Karpas-422 (cell line): ENCODE results near the gene SPECC1. TPM values are rescaled to one million over a fixed set of nuclear protein-coding genes. Genes with fewer than 3 reads are reported as not detected.
"Not testable (repeated sequence)": the region's sequence is repeated elsewhere in the genome, so short reads cannot be mapped to it uniquely, and the experiment has no call there.

ENCODE experiments used
- DNase-seq: peaks from one replicate; pipeline ENCODE4 v3.0.0-alpha.2; 2015
- H2AFZ ChIP-seq: fragments of 200-600 bp; sonication (generic); 2 replicates; pipeline ENCODE4 v1.6.1; 2014; ENCODE audit warnings: antibody characterized with exemption, low read length, mixed read lengths
- H3K27ac ChIP-seq: fragments of 200-600 bp; sonication (generic); 2 replicates; pipeline ENCODE4 v1.5.1; 2014; ENCODE audit warnings: mild to moderate bottlenecking, low read length, moderate library complexity
- H3K27me3 ChIP-seq: fragments of 200-600 bp; sonication (generic); 2 replicates; pipeline ENCODE4 v1.6.1; 2014; ENCODE audit warnings: low read length, mixed read lengths
- H3K36me3 ChIP-seq: fragments of 200-600 bp; sonication (generic); 2 replicates; pipeline ENCODE4 v1.6.1; 2014; ENCODE audit warnings: low read length, mixed read lengths; ENCODE audit not compliant: insufficient read depth
- H3K4me1 ChIP-seq: fragments of 200-600 bp; sonication (generic); 2 replicates; pipeline ENCODE4 v1.6.1; 2014; ENCODE audit warnings: mild to moderate bottlenecking, low read length, mixed read lengths
- H3K4me2 ChIP-seq: fragments of 200-600 bp; sonication (generic); 2 replicates; pipeline ENCODE4 v1.6.1; 2014; ENCODE audit warnings: low read length, low read depth, mild to moderate bottlenecking; ENCODE audit not compliant: poor library complexity, severe bottlenecking
- H3K4me3 ChIP-seq: fragments of 200-600 bp; sonication (generic); 2 replicates; pipeline ENCODE4 v1.5.1; 2014; ENCODE audit warnings: mild to moderate bottlenecking, antibody characterized with exemption, low read length, mixed read lengths
- H3K79me2 ChIP-seq: fragments of 200-600 bp; sonication (generic); 2 replicates; pipeline ENCODE4 v1.6.1; 2014; ENCODE audit warnings: mild to moderate bottlenecking, low read length, mixed read lengths
- H3K9ac ChIP-seq: fragments of 200-600 bp; sonication (generic); 2 replicates; pipeline ENCODE4 v1.6.0; 2014; ENCODE audit warnings: low read length
- H3K9me2 ChIP-seq: fragments of 200-600 bp; sonication (generic), shearing (Covaris generic); replicated peaks from 2 replicates; pipeline ENCODE4 v1.6.0; 2014; ENCODE audit warnings: mild to moderate bottlenecking, low read length, moderate library complexity; ENCODE audit not compliant: insufficient read depth
- H3K9me3 ChIP-seq: fragments of 300-700, 200-600 bp; sonication (generic); 2 replicates; pipeline ENCODE4 v1.6.1; 2014; ENCODE audit warnings: low read length, mixed read lengths
- H4K20me1 ChIP-seq: fragments of 200-600 bp; sonication (generic); 2 replicates; pipeline ENCODE4 v1.6.1; 2014; ENCODE audit warnings: mild to moderate bottlenecking, antibody characterized with exemption, low read length, low read depth; ENCODE audit not compliant: insufficient read depth
- total RNA-seq: library from RNA; depleted of rRNA; stranded (reverse); fragments of >200 nt; shearing (Covaris generic); gene quantifications from 2 replicates; pipeline ENCODE4 v1.2.3, GENCODE V29; 2014; ENCODE audit warnings: low replicate concordance

SPECC1 gene
- total RNA-seq, 1 experiment from 2014 or later: not detected

DNA sequence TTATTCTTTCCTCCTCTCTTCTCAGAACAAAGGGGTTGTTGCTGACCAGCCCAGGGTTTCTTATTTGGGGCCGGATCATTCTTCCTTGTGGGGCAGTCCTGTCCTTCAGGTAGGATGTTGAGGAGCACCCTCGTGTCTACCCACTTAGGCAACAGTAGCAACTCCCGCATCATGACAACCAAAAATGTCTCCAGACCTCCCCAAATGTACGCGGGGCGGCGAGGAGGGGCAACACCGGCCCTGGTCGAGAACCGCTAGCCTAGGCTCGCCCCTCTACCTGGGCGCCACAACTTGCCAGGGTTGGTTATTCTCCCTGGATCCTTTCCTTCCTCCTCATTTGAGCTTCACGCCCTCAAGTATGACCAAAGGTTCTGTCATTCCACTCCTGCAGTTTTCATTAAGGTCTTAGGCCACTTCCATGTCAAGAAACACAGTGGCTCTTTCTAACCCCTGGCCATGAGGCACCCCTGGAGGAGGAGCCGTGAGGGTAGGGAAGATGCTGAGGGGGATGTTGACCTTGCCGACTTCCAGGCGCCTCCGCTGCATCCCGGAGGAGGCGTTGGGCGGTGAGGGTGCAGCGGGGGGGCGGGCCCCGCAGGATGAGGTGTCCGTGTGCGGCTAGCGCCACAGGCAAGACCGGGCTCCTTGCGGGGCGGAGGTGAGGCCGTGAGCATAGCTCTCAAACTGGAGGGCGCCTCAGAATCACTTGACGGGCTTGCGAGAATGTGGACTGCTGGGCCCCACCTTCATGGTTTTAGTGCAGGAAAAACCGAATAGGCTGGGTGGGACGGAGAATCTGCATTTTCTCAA is 712 bp upstream of the SPECC1 start:
- H4K20me1 ChIP-seq: no peaks in the 10 kb centered on the region
- no peaks in the 10 kb centered on the region for H3K9me2 ChIP-seq
- H3K9me3 ChIP-seq: no peaks in the 10 kb centered on the region
- peak overlapping the region; percentile 61 for H3K4me2 ChIP-seq
- H3K4me3 ChIP-seq: peak overlapping the region; percentile 47; the same call in 1 of the 2 replicates
- peak overlapping the region; percentile 92; the same call in 1 of the 2 replicates for H2AFZ ChIP-seq
- no peak for DNase-seq
- H3K79me2 ChIP-seq: no peaks in the 10 kb centered on the region
- H3K36me3 ChIP-seq: no peaks in the 10 kb centered on the region
- peaks cover 4% of the 10 kb centered on the region for H3K4me1 ChIP-seq
- no peak overlapping the region for H3K27ac ChIP-seq
- peak overlapping the region; percentile 36 for H3K9ac ChIP-seq
- no peaks in the 10 kb centered on the region for H3K27me3 ChIP-seq

DNA sequence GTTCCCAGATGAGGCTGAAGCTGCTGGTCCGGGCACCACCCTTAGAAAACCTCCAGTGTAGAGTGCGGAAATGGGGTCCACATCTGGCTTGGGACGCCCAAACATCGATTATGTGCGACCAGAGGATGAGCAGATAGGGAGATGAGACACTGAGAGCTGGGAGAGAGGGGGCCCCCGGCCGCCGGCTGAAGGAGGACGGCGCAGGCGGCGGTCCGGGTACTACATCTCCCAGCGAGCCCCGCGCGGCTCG is 182 bp upstream of the SPECC1 start:
- H4K20me1 ChIP-seq: no peaks in the 10 kb centered on the region
- no peaks in the 10 kb centered on the region for H3K9me2 ChIP-seq
- H3K4me1 ChIP-seq: peaks cover 4% of the 10 kb centered on the region
- no peaks in the 10 kb centered on the region for H3K9me3 ChIP-seq
- peak overlapping the region; percentile 36 for H3K9ac ChIP-seq
- H3K27me3 ChIP-seq: no peaks in the 10 kb centered on the region
- peak overlapping the region; percentile 47; the same call in 1 of the 2 replicates for H3K4me3 ChIP-seq
- no peak overlapping the region for H3K27ac ChIP-seq
- H3K79me2 ChIP-seq: no peaks in the 10 kb centered on the region
- H3K36me3 ChIP-seq: no peaks in the 10 kb centered on the region
- peak; percentile 82 for DNase-seq
- peak overlapping the region; percentile 61 for H3K4me2 ChIP-seq
- peak overlapping the region; percentile 92; the same call in 1 of the 2 replicates for H2AFZ ChIP-seq

- Histone ChIP-seq H3K9ac (no peak overlapping the region), H3K9me2 (no peaks in the 10 kb centered on the region), H3K4me3 (no peak overlapping the region), H3K9me3 (no peaks in the 10 kb centered on the region), H3K4me2 (no peak overlapping the region), H3K36me3 (no peaks in the 10 kb centered on the region), H3K79me2 (no peaks in the 10 kb centered on the region), H4K20me1 (no peaks in the 10 kb centered on the region), H3K4me1 (peaks cover 4% of the 10 kb centered on the region), H2AFZ (no peak overlapping the region), H3K27ac (no peak overlapping the region), H3K27me3 (no peaks in the 10 kb centered on the region)
- DNase-seq: no peak
Measured at GRCh38 chr17:20010099-20010863, 1.1 kb downstream of the SPECC1 start.

- H3K9me3 ChIP-seq: no peaks in the 10 kb centered on the region
- no peaks in the 10 kb centered on the region for H3K79me2 ChIP-seq
- no peaks in the 10 kb centered on the region for H4K20me1 ChIP-seq
- no peaks in the 10 kb centered on the region for H3K9me2 ChIP-seq
- no peak overlapping the region for H3K4me3 ChIP-seq
- H2AFZ ChIP-seq: no peak overlapping the region
- H3K9ac ChIP-seq: no peak overlapping the region
- H3K4me1 ChIP-seq: peaks cover 4% of the 10 kb centered on the region
- no peaks in the 10 kb centered on the region for H3K27me3 ChIP-seq
- H3K36me3 ChIP-seq: no peaks in the 10 kb centered on the region
- H3K4me2 ChIP-seq: no peak overlapping the region
- no peak overlapping the region for H3K27ac ChIP-seq
- DNase-seq: no peak
Measured at GRCh38 chr17:20010936-20011335, 1.8 kb downstream of the SPECC1 start.

GRCh38 chr17:20012017-20012536 is 2.9 kb downstream of the SPECC1 start:
- Histone ChIP-seq H3K9me3 (no peaks in the 10 kb centered on the region), H3K4me1 (peaks cover 4% of the 10 kb centered on the region), H3K36me3 (no peaks in the 10 kb centered on the region), H3K4me3 (no peak overlapping the region), H4K20me1 (no peaks in the 10 kb centered on the region), H3K27ac (no peak overlapping the region), H3K9me2 (no peaks in the 10 kb centered on the region), H3K79me2 (no peaks in the 10 kb centered on the region), H3K27me3 (no peaks in the 10 kb centered on the region), H3K9ac (no peak overlapping the region), H2AFZ (no peak overlapping the region), H3K4me2 (no peak overlapping the region)
- DNase-seq: no peak

DNA sequence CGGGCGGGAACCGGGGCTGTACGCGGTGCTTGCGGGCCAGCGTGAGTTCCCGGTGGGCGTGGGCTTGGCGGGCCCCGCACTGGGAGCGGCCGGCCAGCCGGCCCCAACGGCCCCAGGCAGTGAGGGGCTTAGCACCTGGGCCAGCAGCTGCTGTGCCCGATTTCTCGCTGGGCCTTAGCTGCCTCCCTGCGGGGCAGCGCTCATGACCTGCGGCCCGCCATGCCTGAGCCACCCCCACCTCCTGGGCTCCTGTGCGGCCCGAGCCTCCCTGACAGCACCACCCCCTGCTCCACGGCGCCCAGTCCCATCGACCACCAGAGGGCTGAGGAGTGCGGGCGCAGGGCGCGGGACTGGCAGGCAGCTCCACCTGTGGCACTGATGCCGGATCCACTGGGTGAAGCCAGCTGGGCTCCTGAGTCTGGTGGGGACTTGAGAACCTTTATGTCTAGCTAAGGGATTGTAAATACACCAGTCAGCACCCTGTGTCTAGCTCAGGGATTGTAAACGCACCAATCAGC is 7.4 kb downstream of the SPECC1 start:
- H3K4me1 ChIP-seq, H3K36me3 ChIP-seq, H2AFZ ChIP-seq, H3K79me2 ChIP-seq, DNase-seq, H3K9ac ChIP-seq, H3K27ac ChIP-seq, H4K20me1 ChIP-seq, H3K4me2 ChIP-seq, H3K9me2 ChIP-seq, H3K9me3 ChIP-seq, H3K27me3 ChIP-seq, H3K4me3 ChIP-seq: not testable (repeated sequence)

DNA sequence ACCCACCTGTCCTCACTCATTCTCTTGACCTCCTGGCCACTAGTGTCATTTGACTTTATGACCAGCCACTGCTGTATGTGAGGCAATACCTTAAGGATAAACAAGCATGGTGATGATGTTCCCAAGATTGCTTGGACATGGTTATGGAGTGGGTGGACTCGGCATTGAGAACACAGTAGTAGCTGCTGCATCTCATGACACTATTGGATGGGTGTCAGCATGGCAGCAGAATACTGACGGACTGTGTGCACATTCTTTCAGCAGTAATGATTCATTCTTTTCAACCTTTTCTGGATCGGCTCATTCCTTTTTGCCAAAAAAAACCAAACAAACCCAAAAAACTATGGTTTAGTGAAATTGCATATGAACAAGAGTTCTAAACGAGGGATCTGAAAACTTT is 13.5 kb downstream of the SPECC1 start:
- Histone ChIP-seq H3K4me1 (no peaks in the 10 kb centered on the region), H3K36me3 (no peaks in the 10 kb centered on the region)
- no peak for DNase-seq

GRCh38 chr17:20026960-20027359 is 17.8 kb downstream of the SPECC1 start:
- no peak overlapping the region for H3K4me2 ChIP-seq
- no peak overlapping the region for H2AFZ ChIP-seq
- no peak overlapping the region for H3K27ac ChIP-seq
- H3K4me3 ChIP-seq: no peak overlapping the region
- H3K9me3 ChIP-seq: no peaks in the 10 kb centered on the region
- H3K79me2 ChIP-seq: no peaks in the 10 kb centered on the region
- no peaks in the 10 kb centered on the region for H3K9me2 ChIP-seq
- H3K27me3 ChIP-seq: no peaks in the 10 kb centered on the region
- no peak overlapping the region for H3K9ac ChIP-seq
- no peak for DNase-seq
- no peaks in the 10 kb centered on the region for H4K20me1 ChIP-seq
- H3K4me1 ChIP-seq: no peaks in the 10 kb centered on the region
- H3K36me3 ChIP-seq: no peaks in the 10 kb centered on the region

More for the DNA sequence above, 13.5 kb downstream of the SPECC1 start:
- Histone ChIP-seq H3K9me2 (no peaks in the 10 kb centered on the region), H4K20me1 (no peaks in the 10 kb centered on the region), H3K27me3 (no peaks in the 10 kb centered on the region), H3K4me3 (no peak overlapping the region), H3K4me2 (no peak overlapping the region), H3K9me3 (no peaks in the 10 kb centered on the region), H3K79me2 (no peaks in the 10 kb centered on the region), H2AFZ (no peak overlapping the region), H3K27ac (no peak overlapping the region), H3K9ac (no peak overlapping the region)
